ENCODE measurements around the gene LTB4R. TPM values are rescaled to one million over a fixed set of nuclear protein-coding genes. Genes with fewer than 3 reads are reported as not detected.

LTB4R gene
- 0.71 and 1.9 TPM in 2 replicates for total RNA-seq

GRCh38 chr14:24310646-24311604, at the start of gene LTB4R:
Gene LTB4R, plus strand, starts transcription at chr14:24311502. Its CDS starts 4,150 bp downstream, at chr14:24315652.

GRCh38 chr14:24262821-24263733, 48.2 kb upstream of the LTB4R start, which contains the start of gene TGM1:
Gene TGM1, minus strand, starts transcription at chr14:24263177. Its CDS starts 825 bp downstream, at chr14:24262352.

GRCh38 chr14:24271134-24271833, 40.0 kb upstream of the LTB4R start, which contains the start of gene RABGGTA:
Gene RABGGTA, minus strand, starts transcription at chr14:24271597. Its CDS starts 482 bp downstream, at chr14:24271115.

GRCh38 chr14:24299255-24300191, 11.8 kb upstream of the LTB4R start, which contains the start of the genes DHRS1 and NOP9:
Gene DHRS1, minus strand, starts transcription at chr14:24299780. Its CDS starts 674 bp downstream, at chr14:24299106.
Gene NOP9, plus strand, starts transcription at chr14:24299850. Its CDS starts 105 bp downstream, at chr14:24299955.

GRCh38 chr14:24307575-24308341, 3.5 kb upstream of the LTB4R start, which contains the start of gene CIDEB:
Gene CIDEB, minus strand, starts transcription at chr14:24307977. Its CDS starts 119 bp downstream, at chr14:24307858.

GRCh38 chr14:24309538-24310264, 1.6 kb upstream of the LTB4R start, which contains the start of gene LTB4R2:
Gene LTB4R2, plus strand, starts transcription at chr14:24310140. Its CDS starts 525 bp downstream, at chr14:24310665.

GRCh38 chr14:24334431-24335291, 23.4 kb downstream of the LTB4R start, which contains the start of gene ADCY4:
Gene ADCY4, minus strand, starts transcription at chr14:24335071. Its CDS starts 419 bp downstream, at chr14:24334652.

GRCh38 chr14:24339284-24340151, 28.2 kb downstream of the LTB4R start, which contains the start of gene RIPK3:
Gene RIPK3, minus strand, starts transcription at chr14:24339991. Its CDS starts 165 bp downstream, at chr14:24339826.

Other genes starting within 250 kb of the LTB4R start
- not detected in 2 replicates for gene CPNE6, start 239.9 kb upstream of the LTB4R start, total RNA-seq
- gene PCK2, start 217.2 kb upstream of the LTB4R start, total RNA-seq = 20.1 and 38.3 TPM in 2 replicates
- 50.9 and 53.0 TPM in 2 replicates for gene DCAF11, start 196.7 kb upstream of the LTB4R start, total RNA-seq
- gene NRL, start 196.6 kb upstream of the LTB4R start, total RNA-seq = 0.28 and 0.46 TPM in 2 replicates
- gene FITM1, start 180.8 kb upstream of the LTB4R start, total RNA-seq = under 0.01 TPM in 1 of 2 replicates, not detected in the other
- 104 and 134 TPM in 2 replicates for gene PSME1, start 175.3 kb upstream of the LTB4R start, total RNA-seq
- gene EMC9, start 169.9 kb upstream of the LTB4R start, total RNA-seq = 17.4 and 17.8 TPM in 2 replicates
- 83.8 and 104 TPM in 2 replicates for gene PSME2, start 164.9 kb upstream of the LTB4R start, total RNA-seq
- 25.0 and 32.0 TPM in 2 replicates for gene RNF31, start 164.0 kb upstream of the LTB4R start, total RNA-seq
- gene IRF9, start 150.2 kb upstream of the LTB4R start, total RNA-seq = 65.7 and 69.2 TPM in 2 replicates
- 0.85 and 1.2 TPM in 2 replicates for gene REC8, start 139.4 kb upstream of the LTB4R start, total RNA-seq
- 27.4 and 27.8 TPM in 2 replicates for gene IPO4, start 122.7 kb upstream of the LTB4R start, total RNA-seq
- 50.9 and 58.4 TPM in 2 replicates for gene TM9SF1, start 116.1 kb upstream of the LTB4R start, total RNA-seq
- 0.14 and 0.28 TPM in 2 replicates for gene TSSK4, start 105.8 kb upstream of the LTB4R start, total RNA-seq
- 19.7 and 20.3 TPM in 2 replicates for gene CHMP4A, start 98.0 kb upstream of the LTB4R start, total RNA-seq
- 16.2 and 17.7 TPM in 2 replicates for gene MDP1, start 95.4 kb upstream of the LTB4R start, total RNA-seq
- 226 and 239 TPM in 2 replicates for gene NEDD8, start 79.1 kb upstream of the LTB4R start, total RNA-seq
- gene GMPR2, start 78.6 kb upstream of the LTB4R start, total RNA-seq = 123 and 126 TPM in 2 replicates
- 37.0 and 42.7 TPM in 2 replicates for gene TINF2, start 68.9 kb upstream of the LTB4R start, total RNA-seq
- gene TGM1, start 48.3 kb upstream of the LTB4R start, total RNA-seq = 0.71 and 1.6 TPM in 2 replicates
- 16.6 and 20.1 TPM in 2 replicates for gene RABGGTA, start 39.9 kb upstream of the LTB4R start, total RNA-seq
- 7.2 and 10.5 TPM in 2 replicates for gene DHRS1, start 11.7 kb upstream of the LTB4R start, total RNA-seq
- 14.2 and 17.1 TPM in 2 replicates for gene NOP9, start 11.7 kb upstream of the LTB4R start, total RNA-seq
- gene CIDEB, start 3.5 kb upstream of the LTB4R start, total RNA-seq = 1.00 and 1.8 TPM in 2 replicates
- 1.6 and 2.7 TPM in 2 replicates for gene LTB4R2, start 1.4 kb upstream of the LTB4R start, total RNA-seq
- gene ADCY4, start 23.6 kb downstream of the LTB4R start, total RNA-seq = 3.4 and 5.3 TPM in 2 replicates
- gene RIPK3, start 28.5 kb downstream of the LTB4R start, total RNA-seq = 2.5 and 2.8 TPM in 2 replicates
- 48.2 and 66.7 TPM in 2 replicates for gene NFATC4, start 56.7 kb downstream of the LTB4R start, total RNA-seq
- 6.4 and 10.2 TPM in 2 replicates for gene NYNRIN, start 87.5 kb downstream of the LTB4R start, total RNA-seq
- 3.3 and 3.4 TPM in 2 replicates for gene CBLN3, start 118.2 kb downstream of the LTB4R start, total RNA-seq
- gene KHNYN, start 118.5 kb downstream of the LTB4R start, total RNA-seq = 42.5 and 60.6 TPM in 2 replicates
- 9.4 and 10.3 TPM in 2 replicates for gene SDR39U1, start 131.3 kb downstream of the LTB4R start, total RNA-seq
- not detected in 2 replicates for gene CMA1, start 196.8 kb downstream of the LTB4R start, total RNA-seq

Data from smooth muscle cell of bladder (primary cell).